GM12878 (cell line): ENCODE results near the gene SPTAN1. TPM values are rescaled to one million over a fixed set of nuclear protein-coding genes. Genes with fewer than 3 reads are reported as not detected.

Experiments used
- ATAC-seq: fragments of 200-7000 bp; cut with Tn5 transposase; 3 replicates; pipeline ENCODE4 v1.9.1; 2020; ENCODE audit warnings: mild to moderate bottlenecking, moderate library complexity
- BruUV-seq: library from RNA; stranded (reverse); fragments of 400-500 nt; replicated peaks from 2 replicates; lab custom pipeline; 2021; lab: Mats Ljungman, UMichigan
- CTCF ChIA-PET: fragments of 300-600 bp; sonication (Branson Sonifier 250); formaldehyde crosslinking; extraction: SDS; loops from one replicate; lab custom pipeline; 2021; ENCODE audit warnings: inconsistent platforms; lab: Yijun Ruan, JAX
- POLR2A ChIA-PET: fragments of 350-600 bp; formaldehyde crosslinking; extraction: SDS; loops from one replicate; lab custom pipeline; 2021; ENCODE audit warnings: inconsistent platforms; lab: Charles Lee
- RAD21 ChIA-PET: fragments of 300-600 bp; sonication (Branson Sonifier 250); formaldehyde crosslinking; loops from one replicate; lab custom pipeline; 2023; ENCODE audit warnings: antibody characterized with exemption; ENCODE audit not compliant: unreplicated experiment; lab: Charles Lee
- SMC1A ChIA-PET: fragments of 300-600 bp; sonication (Branson Sonifier 250); formaldehyde crosslinking; loops from one replicate; lab custom pipeline; 2023; ENCODE audit not compliant: unreplicated experiment, uncharacterized antibody; lab: Charles Lee
- DNase-seq: peaks from one replicate; pipeline ENCODE4 v3.0.0-alpha.2; 2011; ENCODE audit warnings: low read depth, low spot score
- FAIRE-seq: peaks from 3 replicates; lab custom pipeline; 2011; peaks lifted over from hg19 to GRCh38; lab: Jason Lieb, UNC
- H2AFZ ChIP-seq: 2 replicates; pipeline ENCODE4 v1.6.0; 2011; ENCODE audit warnings: low read depth, low read length, control low read depth; ENCODE audit not compliant: control insufficient read depth
- H3K27ac ChIP-seq: 2 replicates; pipeline ENCODE4 v1.5.1; 2011; ENCODE audit warnings: control low read depth; ENCODE audit not compliant: control insufficient read depth, insufficient read depth
- H3K27me3 ChIP-seq, 2 experiments: replicated peaks in 1 of 2; 2 replicates each; pipeline versions ENCODE4 v1.6.0 to v1.6.1; 2011; ENCODE audit warnings: low read length in 1 of 2; ENCODE audit not compliant: control insufficient read depth in 2 of 2, insufficient read depth in 2 of 2
- H3K36me3 ChIP-seq, 2 experiments: 2 replicates each; pipeline ENCODE4 v1.5.1; 2011; ENCODE audit warnings: low read length in 1 of 2; ENCODE audit not compliant: control insufficient read depth in 2 of 2, insufficient read depth in 2 of 2
- H3K4me1 ChIP-seq: 2 replicates; pipeline ENCODE4 v1.6.1; 2011; ENCODE audit warnings: mild to moderate bottlenecking, low read length, moderate library complexity, mixed read lengths; ENCODE audit not compliant: control insufficient read depth, insufficient read depth
- H3K4me2 ChIP-seq: 2 replicates; pipeline ENCODE4 v1.6.0; 2011; ENCODE audit warnings: control low read depth; ENCODE audit not compliant: control insufficient read depth, insufficient read depth
- H3K4me3 ChIP-seq: fragments of 200-600 bp; sonication (generic); 2 replicates; pipeline ENCODE4 v1.5.1; 2016
- H3K79me2 ChIP-seq: 2 replicates; pipeline ENCODE4 v1.6.0; 2011; ENCODE audit warnings: low read length; ENCODE audit not compliant: control insufficient read depth, insufficient read depth
- H3K9ac ChIP-seq: 2 replicates; pipeline ENCODE4 v1.8.0; 2011; ENCODE audit warnings: low read length, control low read depth, mixed read lengths; ENCODE audit not compliant: control insufficient read depth, insufficient read depth
- H3K9me3 ChIP-seq: replicated peaks from 3 replicates; pipeline ENCODE4 v1.5.1; 2011; ENCODE audit warnings: mild to moderate bottlenecking, low read length; ENCODE audit not compliant: control insufficient read depth, insufficient read depth
- H4K20me1 ChIP-seq: 2 replicates; pipeline ENCODE4 v1.6.0; 2011; ENCODE audit not compliant: control insufficient read depth, insufficient read depth
- BMI1 ChIP-seq: fragments of 450-650 bp; IDR thresholded peaks from 2 replicates; pipeline ENCODE4 v1.6.1; 2016; ENCODE audit warnings: mild to moderate bottlenecking, moderate library complexity, borderline replicate concordance
- IKZF2 ChIP-seq, 2 experiments: fragments of 450-650 bp; IDR thresholded peaks; 2 replicates each; pipeline ENCODE4 v1.6.1; 2017; ENCODE audit warnings: mild to moderate bottlenecking in 2 of 2, moderate library complexity in 2 of 2
- JUNB ChIP-seq: IDR thresholded peaks from 2 replicates; pipeline ENCODE4 v1.6.1; 2016; ENCODE audit warnings: antibody characterized with exemption, mild to moderate bottlenecking
- JUND ChIP-seq: IDR thresholded peaks from 2 replicates; pipeline ENCODE4 v1.6.1; 2012; ENCODE audit warnings: low read depth, mild to moderate bottlenecking, low read length, improper control_type of control experiment, moderate library complexity
- MYB ChIP-seq: fragments of 150-350 bp; IDR thresholded peaks from 2 replicates; pipeline ENCODE4 v1.6.1; 2014; ENCODE audit warnings: mild to moderate bottlenecking, low read depth, low read length, borderline replicate concordance
- SREBF2 ChIP-seq: IDR thresholded peaks from 2 replicates; pipeline ENCODE4 v1.6.1; 2012; ENCODE audit warnings: mild to moderate bottlenecking, low read length
- WGBS: methylation state at CpG from one replicate; pipeline ENCODE4 v1.1.6; 2016; ENCODE audit warnings: low lambda C conversion rate; ENCODE audit not compliant: insufficient replicate concordance, insufficient coverage; ENCODE audit errors: missing lambda C conversion rate; 5-methylcytosine and 5-hydroxymethylcytosine counted together
- in situ Hi-C: fragments of 300-500 bp; cut with MboI; formaldehyde crosslinking; loops from 9 replicates; pipeline ENCODE4 v1.14.3; 2018; ENCODE audit warnings: mixed read lengths
- intact Hi-C: fragments of 100-400 bp; cut with micrococcal nuclease; formaldehyde crosslinking; loops from one replicate; pipeline ENCODE4 v1.14.2; 2022; ENCODE audit not compliant: unreplicated experiment
- polyA plus RNA-seq, 11 experiments: library from polyadenylated mRNA; depleted of rRNA in 4 of 11; unstranded in 6 of 11; stranded (reverse) in 5 of 11; fragments of >200 nt; fragmentation: Nextera tagmentation in 4 of 11; fragmentation: Illumina TruSeq in 1 of 11; extraction: Ambion mirVana in 4 of 11; extraction: Trizol in 1 of 11; gene quantifications; 1 replicate in 1 of 11; 2 replicates in 10 of 11; pipeline versions ENCODE4 v1.2.1 to v1.2.3, GENCODE V29; 2011 to 2016; ENCODE audit warnings: inconsistent platforms in 2 of 11, missing spikeins in 2 of 11, low read depth in 1 of 11
- total RNA-seq, 4 experiments: library from RNA; depleted of rRNA in 3 of 4; stranded (reverse); fragments of >200 nt in 3 of 4; fragmentation: Illumina TruSeq in 1 of 4; extraction: Trizol in 1 of 4; gene quantifications; 2 replicates each; pipeline versions ENCODE4 v1.2.1 to v1.2.3, GENCODE V29; 2013 to 2021
- TF ChIP-seq, protein P1 (sequence below): IDR thresholded peaks from 2 replicates; pipeline ENCODE4 v1.6.1; 2011; ENCODE audit warnings: borderline replicate concordance, low read depth, mild to moderate bottlenecking, moderate library complexity, low read length; ENCODE audit not compliant: insufficient read depth, poor library complexity, severe bottlenecking
- TF ChIP-seq, protein P2 (sequence below): IDR thresholded peaks from 2 replicates; pipeline ENCODE4 v1.6.1; 2012; ENCODE audit warnings: low read depth, low read length, improper control_type of control experiment
- TF ChIP-seq, protein P3 (sequence below): fragments of 450-650 bp; IDR thresholded peaks from 2 replicates; pipeline ENCODE4 v1.6.1; 2017; ENCODE audit warnings: mild to moderate bottlenecking, low read depth, inconsistent platforms; ENCODE audit not compliant: poor library complexity, severe bottlenecking
- TF ChIP-seq, protein P4 (sequence below): fragments of 450-650 bp; IDR thresholded peaks from 2 replicates; pipeline ENCODE4 v1.6.1; 2018; ENCODE audit warnings: mild to moderate bottlenecking, low read depth, moderate library complexity; ENCODE audit not compliant: partially characterized antibody

SPTAN1 gene
- total and polyA plus RNA-seq, 10 of the 15 experiments (the other 5 are each of a cell fraction or from before 2014, with no cell fraction given) = 18.7 to 156 (median 73.6) TPM

DNA sequence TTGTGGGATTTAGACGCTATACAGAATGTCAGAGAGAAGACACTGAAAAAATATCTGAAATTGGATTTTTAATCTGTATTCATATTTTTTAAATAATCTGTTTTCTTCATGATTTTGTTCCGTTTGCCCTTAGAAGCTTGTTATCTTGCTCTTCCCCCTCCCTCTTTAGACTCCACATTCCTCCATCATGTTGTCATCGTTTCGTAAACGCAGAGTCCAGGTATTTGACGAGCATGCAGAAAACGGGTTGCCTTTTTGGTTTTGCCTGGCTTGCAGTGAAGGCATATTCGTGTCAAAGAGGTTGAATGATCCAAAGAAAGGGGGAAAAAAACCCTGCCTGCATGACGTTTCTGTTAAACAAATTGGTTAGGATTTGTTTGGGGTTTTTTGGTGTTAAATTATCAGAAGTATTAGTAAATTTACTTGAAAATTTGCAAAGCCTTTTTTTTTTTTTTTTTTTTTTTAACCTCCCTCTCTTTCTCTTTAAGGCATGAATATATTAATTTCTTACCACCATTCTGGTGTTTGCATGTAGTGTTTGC lies 2.9 kb downstream of the SPTAN1 start (continued):
- TF ChIP-seq, protein P1, sequence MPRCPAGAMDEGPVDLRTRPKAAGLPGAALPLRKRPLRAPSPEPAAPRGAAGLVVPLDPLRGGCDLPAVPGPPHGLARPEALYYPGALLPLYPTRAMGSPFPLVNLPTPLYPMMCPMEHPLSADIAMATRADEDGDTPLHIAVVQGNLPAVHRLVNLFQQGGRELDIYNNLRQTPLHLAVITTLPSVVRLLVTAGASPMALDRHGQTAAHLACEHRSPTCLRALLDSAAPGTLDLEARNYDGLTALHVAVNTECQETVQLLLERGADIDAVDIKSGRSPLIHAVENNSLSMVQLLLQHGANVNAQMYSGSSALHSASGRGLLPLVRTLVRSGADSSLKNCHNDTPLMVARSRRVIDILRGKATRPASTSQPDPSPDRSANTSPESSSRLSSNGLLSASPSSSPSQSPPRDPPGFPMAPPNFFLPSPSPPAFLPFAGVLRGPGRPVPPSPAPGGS = no peak
- no peak for TF ChIP-seq IKZF2 (IDR thresholded peaks at IDR 0.05)
- no peak for TF ChIP-seq SREBF2
- no peak for TF ChIP-seq MYB
- TF ChIP-seq, protein P2, sequence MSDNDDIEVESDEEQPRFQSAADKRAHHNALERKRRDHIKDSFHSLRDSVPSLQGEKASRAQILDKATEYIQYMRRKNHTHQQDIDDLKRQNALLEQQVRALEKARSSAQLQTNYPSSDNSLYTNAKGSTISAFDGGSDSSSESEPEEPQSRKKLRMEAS = no peak

DNA sequence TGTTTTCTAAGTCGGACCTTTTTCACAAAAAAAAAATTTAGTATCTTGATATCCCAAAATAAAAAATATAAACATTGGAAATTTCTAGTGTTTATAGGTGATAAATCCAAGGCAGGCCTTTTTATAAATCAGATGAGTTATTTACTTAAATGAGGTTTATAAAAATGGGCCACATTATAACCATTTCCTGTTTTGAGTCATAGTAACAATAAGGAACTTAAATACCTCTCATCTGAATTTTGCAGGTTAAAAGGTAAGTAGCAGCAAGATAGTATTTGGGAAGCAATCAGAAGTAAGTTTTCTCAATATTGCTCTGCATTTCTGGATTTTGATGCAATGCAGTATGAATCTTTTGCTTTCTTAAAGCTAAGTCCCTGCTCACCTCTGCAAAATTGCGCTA lies 3.9 kb downstream of the SPTAN1 start:
- H3K9me3 ChIP-seq = no peaks in the 10 kb centered on the region
- peaks cover 50% of the 10 kb centered on the region for H3K79me2 ChIP-seq
- no peak overlapping the region for H3K27ac ChIP-seq
- no peaks in the 10 kb centered on the region for H3K27me3 ChIP-seq
- H3K4me3 ChIP-seq = 0 out of 2 replicates have a peak overlapping the region, but pooled peaks have one; percentile 2
- POLR2A ChIA-PET = interaction anchor here (1.0 to 1.2 kb wide), 2 partner anchors 20 to 45 kb away, joined by 3 read pairs; no protein-coding TSS in a partner anchor
- H2AFZ ChIP-seq = no peak overlapping the region
- H3K4me1 ChIP-seq = peaks cover 30% of the 10 kb centered on the region
- no peak overlapping the region for H3K9ac ChIP-seq
- RAD21 ChIA-PET = interaction anchor here (1.0 to 1.1 kb wide), 3 partner anchors 9 to 44 kb away, joined by 3 to 5 read pairs (median 3); no protein-coding TSS in a partner anchor
- BruUV-seq = no TSS peak
- SMC1A ChIA-PET = interaction anchor here (0.9 to 1.8 kb wide), 4 partner anchors 13 to 35 kb away, joined by 3 to 5 read pairs (median 4); no protein-coding TSS in a partner anchor
- intact Hi-C loops (loop anchor here (10.0 kb wide), 1 partner anchor 129 kb away; the partner anchor contains the start of gene SET), in situ Hi-C loops (no loop called here)
- no peak for FAIRE-seq
- peak overlapping the region; percentile 4; the same call in 1 of the 2 replicates for H3K4me2 ChIP-seq
- no peaks in the 10 kb centered on the region for H4K20me1 ChIP-seq
- WGBS = 59% methylated on average over 2 of the region's 2 CpGs
- TF ChIP-seq BMI1 (no peak), JUNB (peak; percentile 74), JUND (0 out of 2 replicates have a peak, but pooled peaks have one; percentile 17)
- TF ChIP-seq, protein P3, sequence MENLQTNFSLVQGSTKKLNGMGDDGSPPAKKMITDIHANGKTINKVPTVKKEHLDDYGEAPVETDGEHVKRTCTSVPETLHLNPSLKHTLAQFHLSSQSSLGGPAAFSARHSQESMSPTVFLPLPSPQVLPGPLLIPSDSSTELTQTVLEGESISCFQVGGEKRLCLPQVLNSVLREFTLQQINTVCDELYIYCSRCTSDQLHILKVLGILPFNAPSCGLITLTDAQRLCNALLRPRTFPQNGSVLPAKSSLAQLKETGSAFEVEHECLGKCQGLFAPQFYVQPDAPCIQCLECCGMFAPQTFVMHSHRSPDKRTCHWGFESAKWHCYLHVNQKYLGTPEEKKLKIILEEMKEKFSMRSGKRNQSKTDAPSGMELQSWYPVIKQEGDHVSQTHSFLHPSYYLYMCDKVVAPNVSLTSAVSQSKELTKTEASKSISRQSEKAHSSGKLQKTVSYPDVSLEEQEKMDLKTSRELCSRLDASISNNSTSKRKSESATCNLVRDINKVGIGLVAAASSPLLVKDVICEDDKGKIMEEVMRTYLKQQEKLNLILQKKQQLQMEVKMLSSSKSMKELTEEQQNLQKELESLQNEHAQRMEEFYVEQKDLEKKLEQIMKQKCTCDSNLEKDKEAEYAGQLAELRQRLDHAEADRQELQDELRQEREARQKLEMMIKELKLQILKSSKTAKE = no peak
- TF ChIP-seq, protein P4, sequence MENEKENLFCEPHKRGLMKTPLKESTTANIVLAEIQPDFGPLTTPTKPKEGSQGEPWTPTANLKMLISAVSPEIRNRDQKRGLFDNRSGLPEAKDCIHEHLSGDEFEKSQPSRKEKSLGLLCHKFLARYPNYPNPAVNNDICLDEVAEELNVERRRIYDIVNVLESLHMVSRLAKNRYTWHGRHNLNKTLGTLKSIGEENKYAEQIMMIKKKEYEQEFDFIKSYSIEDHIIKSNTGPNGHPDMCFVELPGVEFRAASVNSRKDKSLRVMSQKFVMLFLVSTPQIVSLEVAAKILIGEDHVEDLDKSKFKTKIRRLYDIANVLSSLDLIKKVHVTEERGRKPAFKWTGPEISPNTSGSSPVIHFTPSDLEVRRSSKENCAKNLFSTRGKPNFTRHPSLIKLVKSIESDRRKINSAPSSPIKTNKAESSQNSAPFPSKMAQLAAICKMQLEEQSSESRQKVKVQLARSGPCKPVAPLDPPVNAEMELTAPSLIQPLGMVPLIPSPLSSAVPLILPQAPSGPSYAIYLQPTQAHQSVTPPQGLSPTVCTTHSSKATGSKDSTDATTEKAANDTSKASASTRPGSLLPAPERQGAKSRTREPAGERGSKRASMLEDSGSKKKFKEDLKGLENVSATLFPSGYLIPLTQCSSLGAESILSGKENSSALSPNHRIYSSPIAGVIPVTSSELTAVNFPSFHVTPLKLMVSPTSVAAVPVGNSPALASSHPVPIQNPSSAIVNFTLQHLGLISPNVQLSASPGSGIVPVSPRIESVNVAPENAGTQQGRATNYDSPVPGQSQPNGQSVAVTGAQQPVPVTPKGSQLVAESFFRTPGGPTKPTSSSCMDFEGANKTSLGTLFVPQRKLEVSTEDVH = no peak
- ATAC-seq = no peak
- CTCF ChIA-PET = interaction anchor here (0.9 to 1.6 kb wide), 4 partner anchors 9 to 194 kb away, joined by 3 to 9 read pairs (median 4); no protein-coding TSS in a partner anchor
- DNase-seq = no peak
- no peaks in the 10 kb centered on the region for H3K36me3 ChIP-seq
